HepG2 (cell line): ENCODE results near the gene OGFR. TPM values are rescaled to one million over a fixed set of nuclear protein-coding genes. Genes with fewer than 3 reads are reported as not detected.

Source experiments
- ASH2L ChIP-seq: fragments of 300-600, 200-600 bp; sonication (generic); IDR thresholded peaks from 2 replicates; pipeline ENCODE4 v1.7.0; 2017; ENCODE audit warnings: low read depth, mild to moderate bottlenecking, moderate library complexity, mixed read lengths, low read length; ENCODE audit not compliant: insufficient read length
- ATF7 ChIP-seq, 2 experiments: fragments of 450-650 bp in 1 of 2; sonication (generic) in 1 of 2; formaldehyde crosslinking in 1 of 2; IDR thresholded peaks; 2 replicates each; pipeline versions ENCODE4 v1.4.0 to v1.6.1; 2016 to 2020; ENCODE audit warnings: antibody characterized with exemption in 1 of 2, mild to moderate bottlenecking in 1 of 2, missing genetic modification reagents in 1 of 2
- ATF7-NPFF ChIP-seq: sonication (generic); formaldehyde crosslinking; IDR thresholded peaks from 2 replicates; pipeline ENCODE4 v1.8.1; 2023; ENCODE audit warnings: mild to moderate bottlenecking, low read depth, missing genetic modification reagents, moderate library complexity
- GATA4 ChIP-seq: sonication (generic); IDR thresholded peaks from 2 replicates; pipeline ENCODE4 v1.6.1; 2016; ENCODE audit warnings: antibody characterized with exemption, low read depth, borderline replicate concordance
- HIVEP1 ChIP-seq: sonication (generic); formaldehyde crosslinking; IDR thresholded peaks from 2 replicates; pipeline ENCODE4 v1.4.0; 2020; ENCODE audit warnings: mild to moderate bottlenecking, missing genetic modification reagents
- IRF2 ChIP-seq: IDR thresholded peaks from 2 replicates; pipeline ENCODE4 v1.6.1; 2018; ENCODE audit warnings: missing genetic modification reagents, missing compliant biosample characterization
- MBNL3 ChIP-seq: fragments of 250-450 bp; sonication (Bioruptor Pico); conservative IDR thresholded peaks from 2 replicates; pipeline ENCODE4 v1.8.0; 2022; ENCODE audit warnings: mild to moderate bottlenecking, inconsistent platforms
- NFIC ChIP-seq: IDR thresholded peaks from 2 replicates; pipeline ENCODE4 v1.6.1; 2012; ENCODE audit warnings: mild to moderate bottlenecking, low read length, inconsistent platforms
- SAP130 ChIP-seq: IDR thresholded peaks from 2 replicates; pipeline ENCODE4 v1.6.1; 2016; ENCODE audit warnings: low read depth
- SNRNP70 ChIP-seq: fragments of 200-400 bp; formaldehyde crosslinking; IDR thresholded peaks from 2 replicates; pipeline ENCODE4 v1.6.1; 2017; ENCODE audit warnings: mild to moderate bottlenecking, low read depth, low read length, moderate library complexity
- SP2 ChIP-seq: sonication (generic); formaldehyde crosslinking; IDR thresholded peaks from 2 replicates; pipeline ENCODE4 v1.5.1; 2020; ENCODE audit warnings: mild to moderate bottlenecking, missing genetic modification reagents
- TEF ChIP-seq: sonication (generic); formaldehyde crosslinking; IDR thresholded peaks from 2 replicates; pipeline ENCODE4 v1.5.0; 2020; ENCODE audit warnings: missing genetic modification reagents
- ZNF275 ChIP-seq: sonication (generic); formaldehyde crosslinking; IDR thresholded peaks from 2 replicates; pipeline ENCODE4 v1.8.0; 2022; ENCODE audit warnings: missing genetic modification reagents, mild to moderate bottlenecking, inconsistent platforms, borderline replicate concordance
- ZNF33B ChIP-seq: sonication (generic); formaldehyde crosslinking; IDR thresholded peaks from 2 replicates; pipeline ENCODE4 v1.5.1; 2020; ENCODE audit warnings: mild to moderate bottlenecking, missing genetic modification reagents
- ZNF652 ChIP-seq: IDR thresholded peaks from 2 replicates; pipeline ENCODE4 v1.6.1; 2016; ENCODE audit warnings: low read depth, borderline replicate concordance
- ZNF713 ChIP-seq: sonication (generic); formaldehyde crosslinking; IDR thresholded peaks from 2 replicates; pipeline ENCODE4 v1.4.0; 2020; ENCODE audit warnings: mild to moderate bottlenecking, missing genetic modification reagents
- ZNF841 ChIP-seq: sonication (generic); formaldehyde crosslinking; IDR thresholded peaks from 2 replicates; pipeline ENCODE4 v1.8.1; 2023; ENCODE audit warnings: missing genetic modification reagents, borderline replicate concordance
- polyA plus RNA-seq, 8 experiments: library from polyadenylated mRNA; depleted of rRNA in 3 of 8; stranded (reverse) in 7 of 8; unstranded in 1 of 8; fragments of >200 nt; fragmentation: Illumina TruSeq in 4 of 8; extraction: Trizol in 4 of 8; gene quantifications; 2 replicates each; pipeline versions ENCODE4 v1.2.1 to v1.2.3, GENCODE V29; 2011 to 2016; ENCODE audit warnings: low read depth in 4 of 8, missing spikeins in 1 of 8, mixed read lengths in 1 of 8; ENCODE audit not compliant: insufficient read depth in 1 of 8
- total RNA-seq, 5 experiments: library from RNA; depleted of rRNA; stranded (reverse); fragments of >200 nt; fragmentation: Illumina TruSeq; extraction: Trizol; gene quantifications; 2 replicates each; pipeline ENCODE4 v1.2.3, GENCODE V29; 2016; ENCODE audit warnings: low read depth in 1 of 5
- TF ChIP-seq, protein P1 (sequence below): sonication (generic); formaldehyde crosslinking; IDR thresholded peaks from one replicate; pipeline ENCODE4 v1.5.1; 2020; ENCODE audit warnings: mild to moderate bottlenecking, missing genetic modification reagents; ENCODE audit errors: not compliant biosample characterization

The OGFR gene
- total and polyA plus RNA-seq, 2 of the 13 experiments (the other 11 are each of a cell fraction or from before 2014, with no cell fraction given), result 47.7 to 81.8 TPM

DNA sequence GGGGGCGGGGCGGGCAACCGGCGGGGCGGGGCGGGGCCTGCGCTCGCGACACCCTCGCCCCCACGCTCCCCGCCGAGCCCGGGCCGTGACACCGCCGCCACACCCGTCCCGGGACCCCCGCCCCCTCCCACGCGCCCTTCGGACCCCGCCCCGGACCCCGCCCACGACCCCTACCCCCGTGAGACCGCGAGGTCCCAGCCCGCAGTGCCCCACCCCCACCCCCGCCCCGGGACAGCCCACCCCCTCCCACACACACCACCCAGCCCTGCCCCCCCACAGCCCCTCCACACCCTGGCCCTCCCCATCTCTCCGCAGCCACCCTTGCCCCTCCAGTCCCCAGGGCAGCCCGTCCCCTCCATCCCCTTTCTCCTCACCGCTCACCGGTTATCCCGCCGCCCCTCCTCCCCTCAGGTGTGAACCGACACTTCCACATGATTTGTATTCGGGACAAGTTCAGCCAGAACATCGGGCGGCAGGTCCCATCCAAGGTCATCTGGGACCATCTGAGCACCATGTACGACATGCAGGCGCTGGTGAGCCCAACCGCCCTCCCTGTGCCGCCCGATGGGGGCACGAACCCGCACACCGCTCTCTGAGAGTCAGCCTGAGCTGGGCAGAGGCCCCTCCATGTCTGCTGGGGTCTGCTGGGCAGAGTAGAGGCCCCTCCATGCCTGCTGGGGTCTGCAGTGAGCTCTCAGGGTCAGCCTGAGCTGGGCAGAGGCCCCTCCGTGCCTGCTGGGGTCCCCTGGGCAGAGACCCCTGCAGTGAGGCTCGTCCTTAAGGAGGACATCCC is 7.7 kb upstream of the OGFR start (continued):
- TF ChIP-seq, protein P1, sequence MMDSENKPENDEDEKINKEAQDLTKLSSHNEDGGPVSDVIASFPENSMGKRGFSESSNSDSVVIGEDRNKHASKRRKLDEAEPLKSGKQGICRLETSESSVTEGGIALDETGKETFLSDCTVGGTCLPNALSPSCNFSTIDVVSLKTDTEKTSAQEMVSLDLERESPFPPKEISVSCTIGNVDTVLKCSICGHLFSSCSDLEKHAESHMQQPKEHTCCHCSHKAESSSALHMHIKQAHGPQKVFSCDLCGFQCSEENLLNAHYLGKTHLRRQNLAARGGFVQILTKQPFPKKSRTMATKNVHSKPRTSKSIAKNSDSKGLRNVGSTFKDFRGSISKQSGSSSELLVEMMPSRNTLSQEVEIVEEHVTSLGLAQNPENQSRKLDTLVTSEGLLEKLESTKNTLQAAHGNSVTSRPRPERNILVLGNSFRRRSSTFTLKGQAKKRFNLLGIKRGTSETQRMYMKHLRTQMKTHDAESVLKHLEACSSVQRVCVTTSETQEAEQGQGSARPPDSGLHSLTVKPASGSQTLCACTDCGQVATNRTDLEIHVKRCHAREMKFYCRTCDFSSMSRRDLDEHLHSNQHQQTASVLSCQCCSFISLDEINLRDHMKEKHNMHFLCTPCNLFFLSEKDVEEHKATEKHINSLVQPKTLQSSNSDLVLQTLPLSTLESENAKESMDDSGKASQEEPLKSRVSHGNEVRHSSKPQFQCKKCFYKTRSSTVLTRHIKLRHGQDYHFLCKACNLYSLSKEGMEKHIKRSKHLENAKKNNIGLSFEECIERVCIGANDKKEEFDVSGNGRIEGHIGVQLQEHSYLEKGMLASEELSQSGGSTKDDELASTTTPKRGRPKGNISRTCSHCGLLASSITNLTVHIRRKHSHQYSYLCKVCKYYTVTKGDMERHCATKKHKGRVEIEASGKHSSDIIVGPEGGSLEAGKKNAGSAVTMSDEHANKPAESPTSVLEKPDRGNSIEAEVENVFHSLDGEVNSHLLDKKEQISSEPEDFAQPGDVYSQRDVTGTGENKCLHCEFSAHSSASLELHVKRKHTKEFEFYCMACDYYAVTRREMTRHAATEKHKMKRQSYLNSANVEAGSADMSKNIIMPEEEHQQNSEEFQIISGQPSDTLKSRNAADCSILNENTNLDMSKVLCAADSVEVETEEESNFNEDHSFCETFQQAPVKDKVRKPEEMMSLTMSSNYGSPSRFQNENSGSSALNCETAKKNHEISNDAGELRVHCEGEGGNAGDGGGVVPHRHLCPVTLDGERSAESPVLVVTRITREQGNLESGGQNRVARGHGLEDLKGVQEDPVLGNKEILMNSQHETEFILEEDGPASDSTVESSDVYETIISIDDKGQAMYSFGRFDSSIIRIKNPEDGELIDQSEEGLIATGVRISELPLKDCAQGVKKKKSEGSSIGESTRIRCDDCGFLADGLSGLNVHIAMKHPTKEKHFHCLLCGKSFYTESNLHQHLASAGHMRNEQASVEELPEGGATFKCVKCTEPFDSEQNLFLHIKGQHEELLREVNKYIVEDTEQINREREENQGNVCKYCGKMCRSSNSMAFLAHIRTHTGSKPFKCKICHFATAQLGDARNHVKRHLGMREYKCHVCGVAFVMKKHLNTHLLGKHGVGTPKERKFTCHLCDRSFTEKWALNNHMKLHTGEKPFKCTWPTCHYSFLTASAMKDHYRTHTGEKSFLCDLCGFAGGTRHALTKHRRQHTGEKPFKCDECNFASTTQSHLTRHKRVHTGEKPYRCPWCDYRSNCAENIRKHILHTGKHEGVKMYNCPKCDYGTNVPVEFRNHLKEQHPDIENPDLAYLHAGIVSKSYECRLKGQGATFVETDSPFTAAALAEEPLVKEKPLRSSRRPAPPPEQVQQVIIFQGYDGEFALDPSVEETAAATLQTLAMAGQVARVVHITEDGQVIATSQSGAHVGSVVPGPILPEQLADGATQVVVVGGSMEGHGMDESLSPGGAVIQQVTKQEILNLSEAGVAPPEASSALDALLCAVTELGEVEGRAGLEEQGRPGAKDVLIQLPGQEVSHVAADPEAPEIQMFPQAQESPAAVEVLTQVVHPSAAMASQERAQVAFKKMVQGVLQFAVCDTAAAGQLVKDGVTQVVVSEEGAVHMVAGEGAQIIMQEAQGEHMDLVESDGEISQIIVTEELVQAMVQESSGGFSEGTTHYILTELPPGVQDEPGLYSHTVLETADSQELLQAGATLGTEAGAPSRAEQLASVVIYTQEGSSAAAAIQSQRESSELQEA, result no peak
- no peak for TF ChIP-seq TEF (CRISPR knock-in tag)
- no peak for TF ChIP-seq ATF7 (IDR thresholded peaks at IDR 0.05)
- no peak for TF ChIP-seq ATF7 (CRISPR knock-in tag; IDR thresholded peaks at IDR 0.05)
- TF ChIP-seq IRF2 (CRISPR knock-in tag), result no peak
- no peak for TF ChIP-seq MBNL3 (CRISPR knock-in tag)
- no peak for TF ChIP-seq ASH2L
- TF ChIP-seq ATF7-NPFF (CRISPR knock-in tag), result no peak
- TF ChIP-seq ZNF275 (CRISPR knock-in tag), result no peak
- no peak for TF ChIP-seq SNRNP70
- no peak for TF ChIP-seq SAP130
- no peak for TF ChIP-seq SP2 (CRISPR knock-in tag)
- no peak for TF ChIP-seq ZNF652 (CRISPR knock-in tag)
- TF ChIP-seq ZNF841 (CRISPR knock-in tag), result no peak
- no peak; the same call in 1 of the 2 replicates for TF ChIP-seq HIVEP1 (CRISPR knock-in tag)
- TF ChIP-seq NFIC, result no peak
- no peak for TF ChIP-seq GATA4
- no peak for TF ChIP-seq ZNF33B (CRISPR knock-in tag)
- TF ChIP-seq ZNF713 (CRISPR knock-in tag), result no peak
